ENCODE results near the gene TENT5C. TPM values are rescaled to one million over a fixed set of nuclear protein-coding genes. Genes with fewer than 3 reads are reported as not detected.
A peak's percentile ranks its signal among the peaks of the same experiment; 100 is the strongest.

Gene TENT5C
- total RNA-seq, 1 donor from 2014 or later: 18.7 TPM

- DNase-seq (no peak), ATAC-seq (ENCODE audit: poor library complexity) (no peak)
- intact Hi-C loops (cut with DNase I): no loop called here
Observed at GRCh38 chr1:117586747-117587498, 18.9 kb upstream of the TENT5C start.

- intact Hi-C loops (cut with DNase I): no loop called here
- DNase-seq (no peak), ATAC-seq (ENCODE audit: poor library complexity) (peak; percentile 38)
Observed at GRCh38 chr1:117587499-117588356, 18.1 kb upstream of the TENT5C start.

- no peak for ATAC-seq (ENCODE audit: poor library complexity)
- DNase-seq: no peak
- intact Hi-C loops (cut with DNase I): no loop called here
Observed at GRCh38 chr1:117589544-117589943, 16.3 kb upstream of the TENT5C start.

- intact Hi-C loops (cut with DNase I): no loop called here
- no peak for DNase-seq
- ATAC-seq (ENCODE audit: poor library complexity): no peak
Observed at GRCh38 chr1:117590273-117590925, 15.4 kb upstream of the TENT5C start.

GRCh38 chr1:117591252-117591651, 14.6 kb upstream of the TENT5C start:
- intact Hi-C loops (cut with DNase I): no loop called here
- no peak for ATAC-seq (ENCODE audit: poor library complexity)
- no peak for DNase-seq

GRCh38 chr1:117592155-117592554, 13.7 kb upstream of the TENT5C start:
- intact Hi-C loops (cut with DNase I): no loop called here
- DNase-seq: no peak
- ATAC-seq (ENCODE audit: poor library complexity): no peak

- no peak for DNase-seq
- ATAC-seq (ENCODE audit: poor library complexity): peak; percentile 74
- intact Hi-C loops (cut with DNase I): no loop called here
Observed at GRCh38 chr1:117594261-117594990, 11.4 kb upstream of the TENT5C start.

GRCh38 chr1:117596023-117596720, 9.7 kb upstream of the TENT5C start:
- intact Hi-C loops (cut with DNase I): no loop called here
- no peak for DNase-seq
- ATAC-seq (ENCODE audit: poor library complexity): no peak

- ATAC-seq (ENCODE audit: poor library complexity) (no peak), DNase-seq (no peak)
- intact Hi-C loops (cut with DNase I): no loop called here
Observed at GRCh38 chr1:117598489-117598888, 7.4 kb upstream of the TENT5C start.

- DNase-seq (peak; percentile 49), ATAC-seq (ENCODE audit: poor library complexity) (peak; percentile 73)
- intact Hi-C loops (cut with DNase I): loop anchor here (10.0 kb wide), 1 partner anchor 65 kb away; no protein-coding TSS in a partner anchor
Observed at GRCh38 chr1:117599286-117600221, 6.3 kb upstream of the TENT5C start.

GRCh38 chr1:117600325-117600943, 5.4 kb upstream of the TENT5C start:
- intact Hi-C loops (cut with DNase I): loop anchor here (10.0 kb wide), 1 partner anchor 66 kb away; no protein-coding TSS in a partner anchor
- DNase-seq: no peak
- peak; percentile 35 for ATAC-seq (ENCODE audit: poor library complexity)

- intact Hi-C loops (cut with DNase I): loop anchor here (10.0 kb wide), 1 partner anchor 66 kb away; no protein-coding TSS in a partner anchor
- no peak for ATAC-seq (ENCODE audit: poor library complexity)
- peak; percentile 57 for DNase-seq
Observed at GRCh38 chr1:117600966-117601365, 4.9 kb upstream of the TENT5C start.

- ATAC-seq (ENCODE audit: poor library complexity): no peak
- intact Hi-C loops (cut with DNase I): loop anchor here (10.0 kb wide), 1 partner anchor 68 kb away; no protein-coding TSS in a partner anchor
Observed at GRCh38 chr1:117602862-117603261, 3.0 kb upstream of the TENT5C start.

GRCh38 chr1:117605164-117605773, 579 bp upstream of the TENT5C start:
- intact Hi-C loops (cut with DNase I): loop anchor here (5.0 to 10.0 kb wide), 2 partner anchors 70 to 152 kb away; no protein-coding TSS in a partner anchor
- peak; percentile 14 for ATAC-seq (ENCODE audit: poor library complexity)
- peak; percentile 71 for DNase-seq

More at GRCh38 chr1:117602862-117603261, 3.0 kb upstream of the TENT5C start:
- no peak for DNase-seq

GRCh38 chr1:117606649-117607430, 992 bp downstream of the TENT5C start:
- DNase-seq (peak; percentile 54), ATAC-seq (ENCODE audit: poor library complexity) (peak; percentile 2)

More at GRCh38 chr1:117606649-117607430, 992 bp downstream of the TENT5C start:
- intact Hi-C loops (cut with DNase I): loop anchor here (2.0 to 10.0 kb wide), 3 partner anchors 66 to 150 kb away; no protein-coding TSS in a partner anchor

Measured in Right ventricle myocardium superior (tissue), 1 donor.